Suppressor macrophage treated with lipopolysaccharide for 4 hours (primary cell): Measurements from ENCODE around the gene TTC39A.
A peak's percentile ranks its signal among the peaks of the same experiment; 100 is the strongest.

ENCODE experiments used
- DNase-seq: peaks from one replicate; pipeline ENCODE4 v3.0.0-alpha.2; 2020

Gene TTC39A

GRCh38 chr1:51313961-51314777, 16.2 kb downstream of the TTC39A start:
- DNase-seq: peak; percentile 40

DNA sequence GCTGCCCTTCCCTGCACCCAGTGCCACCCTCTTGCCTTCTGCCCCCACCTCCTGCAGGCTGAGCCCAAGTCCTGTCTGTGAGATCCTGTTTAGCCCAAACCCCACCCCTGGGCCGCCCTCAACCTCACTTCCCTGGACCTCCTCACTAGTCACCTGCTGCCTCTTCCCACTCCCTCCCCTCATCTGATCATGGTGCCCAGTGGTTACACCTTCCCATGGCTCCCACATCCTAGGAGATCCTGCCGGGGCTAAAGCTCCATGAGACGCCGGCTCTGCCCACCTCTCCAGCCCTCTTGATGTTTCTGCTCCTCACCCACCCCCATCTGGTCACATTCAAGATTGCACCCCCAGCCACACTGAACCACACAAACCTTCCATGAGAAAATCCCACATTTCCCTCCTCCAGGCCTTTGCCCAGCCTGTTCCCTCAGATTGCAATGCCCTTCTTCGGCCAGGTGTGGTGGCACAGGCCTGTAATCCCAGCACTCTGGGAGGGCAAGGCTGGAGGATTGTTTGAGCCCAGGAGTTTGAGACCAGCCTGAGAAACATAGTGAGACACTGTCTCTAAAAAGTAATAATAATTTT, 17.0 kb downstream of the TTC39A start:
- no peak for DNase-seq

GRCh38 chr1:51312718-51313117, 17.6 kb downstream of the TTC39A start:
- no peak for DNase-seq

DNA sequence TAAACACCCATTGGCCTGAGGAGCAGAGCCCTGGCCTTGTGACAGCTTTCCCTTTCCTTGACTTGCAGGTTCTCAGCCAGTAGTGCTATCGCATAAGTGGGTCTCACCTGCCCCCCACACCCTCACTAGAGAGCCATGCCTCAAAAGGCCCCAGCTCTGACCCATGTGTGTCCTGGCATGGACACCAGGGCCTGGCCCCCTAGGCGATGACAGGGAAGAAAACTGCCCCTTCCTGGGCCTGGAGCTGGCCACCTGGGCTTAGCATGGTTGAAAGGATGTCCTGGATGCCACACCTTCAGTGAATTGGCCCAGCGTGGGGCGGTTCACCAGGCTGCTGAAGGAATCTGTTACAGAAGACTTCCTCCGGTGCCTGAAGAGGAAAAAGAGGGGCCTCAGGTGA, 18.5 kb downstream of the TTC39A start:
- DNase-seq: no peak

DNA sequence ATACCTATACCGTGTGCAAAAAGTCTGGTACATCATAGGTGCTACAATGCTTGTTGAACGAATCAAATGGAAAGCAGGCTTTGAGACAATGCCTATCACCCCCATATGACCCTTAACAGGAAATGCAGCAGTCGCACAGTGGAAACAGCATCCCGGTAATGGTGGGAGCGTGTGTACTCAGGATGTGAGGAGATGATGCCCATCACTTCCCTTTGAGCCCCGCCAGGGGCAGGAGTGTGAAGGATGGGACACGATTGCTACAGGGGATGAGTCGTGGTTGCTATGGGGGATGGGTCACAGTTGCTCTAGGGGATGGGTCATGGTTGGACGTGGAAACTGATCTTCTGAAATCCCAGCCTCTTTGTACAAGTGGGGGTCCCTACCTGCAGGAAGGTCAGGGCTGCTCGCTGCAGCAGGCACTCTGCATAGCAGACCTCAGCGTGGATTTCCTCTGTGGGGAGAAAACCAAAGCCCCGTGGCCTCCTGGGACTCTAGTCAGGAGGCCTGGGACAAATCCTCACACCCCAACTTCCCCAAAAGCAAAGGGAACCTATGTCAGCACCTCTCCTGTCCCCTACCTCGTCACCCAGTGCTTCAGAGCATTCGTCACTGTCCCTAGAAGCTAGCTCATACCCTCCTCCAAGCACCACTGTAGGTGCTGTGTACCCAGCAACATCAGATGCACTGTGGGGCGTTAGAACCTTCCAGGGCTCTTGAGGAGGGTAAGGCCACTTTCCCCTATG, 19.3 kb downstream of the TTC39A start:
- no peak for DNase-seq

DNA sequence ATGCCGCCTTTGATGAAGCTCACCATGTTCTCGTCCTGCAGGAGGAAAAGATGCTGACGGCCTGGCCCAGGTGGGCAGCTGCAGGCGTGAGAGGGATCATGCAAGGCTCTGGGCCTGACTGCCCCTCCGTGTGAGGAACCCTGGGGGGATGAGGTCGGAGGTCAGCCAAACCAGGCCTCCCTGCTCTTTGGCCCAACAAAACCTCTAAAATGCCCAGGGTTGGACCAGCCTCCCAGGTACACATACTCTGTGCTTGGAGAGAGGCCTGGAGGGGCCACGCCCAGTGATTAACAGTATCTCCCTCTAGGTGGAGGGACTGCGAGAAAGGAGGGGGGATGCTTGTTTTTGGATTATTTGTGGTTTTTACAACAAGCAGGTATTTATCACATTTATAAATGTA, 21.1 kb downstream of the TTC39A start:
- no peak for DNase-seq

GRCh38 chr1:51308636-51309035, 21.7 kb downstream of the TTC39A start:
- no peak for DNase-seq

- DNase-seq: no peak
Measured at GRCh38 chr1:51306950-51307349, 23.4 kb downstream of the TTC39A start.

DNA sequence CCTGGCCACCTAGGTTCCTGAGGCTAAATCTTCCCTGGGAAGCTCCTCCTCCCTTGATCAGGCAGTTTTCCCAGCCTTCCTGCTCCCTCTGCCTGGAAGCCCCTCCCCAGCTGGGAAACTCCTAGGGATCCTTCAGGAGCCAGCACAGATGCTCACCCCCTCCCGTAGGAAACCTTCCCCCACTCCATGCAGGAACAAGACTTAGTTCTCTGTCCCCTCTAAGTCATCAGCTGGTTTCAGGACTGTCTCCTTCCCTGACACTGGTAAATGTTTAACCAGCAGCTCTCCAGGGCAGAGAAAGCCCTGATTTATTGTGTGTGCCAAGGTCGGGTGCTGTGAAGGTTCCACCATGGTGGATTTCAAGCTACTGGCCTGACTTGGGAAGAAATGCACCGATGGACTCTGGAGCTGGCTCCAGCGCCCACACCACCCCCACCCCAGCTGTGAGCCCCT, 25.0 kb downstream of the TTC39A start:
- no peak for DNase-seq

- DNase-seq: no peak
Measured at GRCh38 chr1:51304360-51304759, 26.0 kb downstream of the TTC39A start.

- DNase-seq: peak; percentile 90
Measured at GRCh38 chr1:51303751-51304251, 26.6 kb downstream of the TTC39A start.

DNA sequence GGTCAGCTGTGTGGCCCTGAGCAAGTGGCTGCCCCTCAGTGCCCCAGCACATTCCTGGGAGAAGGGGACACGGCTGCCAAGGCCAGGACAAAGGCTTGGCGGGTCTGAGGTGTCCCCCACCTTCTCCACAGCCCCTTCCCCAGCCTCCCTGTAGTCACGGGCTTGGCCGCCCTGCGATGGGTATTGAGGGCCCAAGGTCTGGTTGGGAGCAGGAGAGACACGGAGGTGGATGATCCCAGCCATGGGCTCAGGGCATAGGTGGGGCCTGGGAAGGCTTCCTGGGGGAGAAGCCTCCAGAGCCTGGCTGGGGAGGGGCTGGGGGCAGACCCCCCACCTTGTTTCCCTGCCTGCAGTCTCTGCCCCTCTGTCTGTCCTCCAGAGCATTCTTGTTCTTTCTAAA, 27.0 kb downstream of the TTC39A start:
- DNase-seq: no peak

DNA sequence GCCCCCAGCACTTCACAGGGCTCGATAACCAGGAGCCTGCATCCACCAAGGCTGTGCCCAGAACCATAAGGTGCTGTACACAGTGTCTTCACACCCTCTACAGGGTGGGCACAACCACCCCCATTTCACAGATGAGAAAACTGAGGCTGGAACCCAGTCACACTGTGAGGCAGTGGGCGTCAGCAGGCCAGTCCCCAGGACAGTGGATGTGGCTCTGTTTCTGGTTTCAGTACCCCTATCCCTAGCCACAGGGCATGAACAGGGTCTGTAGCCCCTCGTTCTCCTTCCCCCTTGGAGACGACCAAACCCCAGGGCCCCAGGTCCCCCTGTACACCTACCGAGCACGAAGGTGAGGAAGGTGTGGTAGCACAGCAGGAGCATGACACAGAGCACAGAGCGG, 27.6 kb downstream of the TTC39A start:
- no peak for DNase-seq

DNA sequence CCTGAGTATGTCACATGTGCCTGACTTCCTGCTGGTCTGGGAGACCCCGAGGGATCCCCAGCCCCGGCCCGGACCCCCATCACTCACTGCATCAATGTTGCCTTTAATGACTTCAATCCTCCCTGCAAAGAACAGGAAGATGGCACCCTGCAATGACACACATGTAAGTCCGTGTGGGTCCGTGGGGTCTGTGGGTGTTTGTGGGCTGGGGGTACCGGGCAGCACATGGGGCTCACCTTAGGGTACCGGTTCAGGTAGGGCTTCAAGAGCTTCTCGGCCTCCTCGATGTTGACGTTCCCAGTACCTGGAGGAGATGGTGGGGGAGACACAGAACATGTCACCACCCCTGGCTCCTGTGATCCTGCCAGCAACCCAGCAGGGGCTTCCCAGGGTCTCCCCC, 28.1 kb downstream of the TTC39A start:
- no peak for DNase-seq

DNA sequence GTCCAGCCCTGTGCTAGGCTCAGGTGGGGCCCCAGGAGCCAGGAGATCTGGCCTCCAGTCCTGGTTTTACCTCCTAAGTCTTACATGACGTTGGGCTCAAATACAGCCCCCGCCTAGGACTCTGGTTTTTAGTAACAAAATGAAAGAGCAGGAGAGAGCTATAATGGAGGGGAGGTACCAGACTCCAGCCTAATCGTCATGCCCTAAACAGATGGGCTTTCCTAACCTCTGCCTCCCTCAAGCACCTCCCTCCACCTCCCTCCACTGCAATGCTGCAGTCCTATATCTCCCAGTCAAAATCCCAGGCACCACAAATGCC, 28.6 kb downstream of the TTC39A start:
- no peak for DNase-seq

GRCh38 chr1:51301152-51301843, 29.1 kb downstream of the TTC39A start:
- no peak for DNase-seq

DNA sequence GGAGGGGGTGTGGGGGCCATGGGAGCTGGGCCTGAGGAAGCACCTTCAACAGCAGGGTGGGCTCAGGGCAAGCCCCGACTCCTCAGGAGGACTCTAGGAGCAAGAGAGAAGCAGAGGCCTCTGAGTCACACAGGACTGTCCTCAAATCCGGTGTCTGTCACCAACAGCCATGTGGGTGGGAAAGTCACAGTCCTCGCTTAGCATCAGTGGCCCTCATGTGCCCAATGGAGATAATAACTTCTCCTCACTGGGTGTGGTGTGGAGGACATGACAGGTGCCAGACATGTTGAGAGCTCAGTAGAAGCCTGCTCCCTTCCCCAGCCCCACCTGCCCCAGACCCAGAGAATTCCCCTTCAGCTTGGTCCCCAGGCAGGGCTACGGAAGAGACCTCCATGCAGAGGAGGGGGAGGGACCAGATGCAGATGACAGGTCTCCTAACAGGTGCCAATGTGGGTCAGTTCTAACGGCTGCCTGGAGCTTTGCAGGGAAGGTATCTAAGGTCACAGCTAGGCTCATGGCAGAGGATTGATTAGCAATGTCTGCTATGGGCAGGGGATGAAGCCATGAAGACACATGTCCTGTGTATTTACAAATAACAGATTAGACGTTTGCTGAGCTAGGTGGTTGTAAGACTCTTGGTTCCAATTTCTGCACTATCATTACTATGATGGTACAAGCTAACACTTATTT, 30.2 kb downstream of the TTC39A start:
- no peak for DNase-seq

DNA sequence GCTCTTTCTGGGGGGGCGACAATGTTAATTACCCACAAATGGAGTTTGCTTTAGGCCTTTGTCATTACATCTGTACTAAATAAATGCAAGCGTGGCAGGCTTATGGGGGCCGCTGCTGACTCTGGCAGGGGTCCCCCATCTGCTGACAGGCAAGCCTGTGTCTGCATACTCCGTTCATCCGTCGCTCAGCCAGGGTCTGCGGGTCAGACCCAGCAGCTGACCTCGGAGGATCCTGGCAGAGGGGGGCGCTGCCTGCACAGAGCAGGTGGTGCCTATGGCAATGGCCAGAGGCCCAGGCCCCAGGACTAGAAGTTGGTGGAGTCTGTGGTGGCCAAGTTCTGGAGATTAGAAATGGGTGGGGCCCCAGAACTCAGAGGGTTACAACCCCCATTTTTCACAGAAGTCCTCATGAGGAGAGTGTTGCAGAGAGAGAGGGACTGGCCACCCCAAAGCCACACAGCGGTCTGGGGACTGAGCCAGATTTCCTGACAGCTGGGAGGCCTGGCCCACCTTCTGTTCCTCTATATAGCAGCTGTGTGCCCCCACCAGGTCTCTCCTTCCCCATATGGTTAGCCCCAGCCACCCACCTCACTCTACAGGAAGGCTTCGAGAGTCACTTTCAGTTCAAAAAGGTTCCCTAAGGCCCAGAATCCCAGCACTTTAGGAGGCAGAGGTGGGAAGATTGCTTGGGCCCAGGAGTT, 31.0 kb downstream of the TTC39A start:
- no peak for DNase-seq

GRCh38 chr1:51298322-51298705, 32.0 kb downstream of the TTC39A start:
- no peak for DNase-seq

GRCh38 chr1:51297401-51298321, 32.7 kb downstream of the TTC39A start:
- DNase-seq: no peak
